HEK293T (cell line): ENCODE data around the gene DNAAF1.

Experiments used
- ARNT ChIP-seq: fragments of 450-650 bp; IDR thresholded peaks from 2 replicates; pipeline ENCODE4 v1.6.1; 2017; ENCODE audit warnings: mild to moderate bottlenecking
- HDGF ChIP-seq: fragments of 450-650 bp; IDR thresholded peaks from 2 replicates; pipeline ENCODE4 v1.6.1; 2017; ENCODE audit warnings: antibody characterized with exemption, borderline replicate concordance
- SP1 ChIP-seq: fragments of 450-650 bp; IDR thresholded peaks from 2 replicates; pipeline ENCODE4 v1.6.1; 2017
- SUZ12 ChIP-seq: fragments of 450-650 bp; IDR thresholded peaks from 2 replicates; pipeline ENCODE4 v1.6.1; 2016; ENCODE audit warnings: mild to moderate bottlenecking

- TF ChIP-seq ARNT (no peak), SUZ12 (no peak), SP1 (no peak), HDGF (no peak)
These were observed 41.8 kb downstream of the DNAAF1 start, which contains the start of gene TAF1C for GRCh38 chr16:84186685-84187437.
